Left ventricle myocardium superior (tissue), 1 donor: ENCODE data around the gene RANBP1. TPM values are rescaled to one million over a fixed set of nuclear protein-coding genes. Genes with fewer than 3 reads are reported as not detected.
"Not testable (repeated sequence)": the region's sequence is repeated elsewhere in the genome, so short reads cannot be mapped to it uniquely, and the experiment has no call there.

ENCODE experiments used
- ATAC-seq: fragments of 200-7000 bp; cut with Tn5 transposase; one replicate; pipeline ENCODE4 v1.9.1; 2020; ENCODE audit warnings: mild to moderate bottlenecking, moderate library complexity
- DNase-seq: peaks from one replicate; pipeline ENCODE4 v3.0.0-alpha.2; 2020
- intact Hi-C: fragments of 100-400 bp; cut with micrococcal nuclease; formaldehyde crosslinking; loops from one replicate; pipeline ENCODE4 v1.11.0; 2022
- total RNA-seq: library from RNA; stranded (reverse); fragmentation: NEBNext Ultra II Directional; extraction: Animal tissue kit (Norgen Biotek cat#: 25700); gene quantifications from one replicate; pipeline ENCODE4 v1.2.1, GENCODE V29; 2021
- donor health status: DM: no; HTN: yes; CAD: no; lungs with severe emphysema.

The RANBP1 gene
- total RNA-seq, 1 donor from 2014 or later, result 36.6 TPM

GRCh38 chr22:20158391-20159036, 42.6 kb downstream of the RANBP1 start:
- intact Hi-C loops, result loop anchor here (5.0 kb wide), 1 partner anchor 114 kb away; no protein-coding TSS in a partner anchor
- no peak for ATAC-seq

DNA sequence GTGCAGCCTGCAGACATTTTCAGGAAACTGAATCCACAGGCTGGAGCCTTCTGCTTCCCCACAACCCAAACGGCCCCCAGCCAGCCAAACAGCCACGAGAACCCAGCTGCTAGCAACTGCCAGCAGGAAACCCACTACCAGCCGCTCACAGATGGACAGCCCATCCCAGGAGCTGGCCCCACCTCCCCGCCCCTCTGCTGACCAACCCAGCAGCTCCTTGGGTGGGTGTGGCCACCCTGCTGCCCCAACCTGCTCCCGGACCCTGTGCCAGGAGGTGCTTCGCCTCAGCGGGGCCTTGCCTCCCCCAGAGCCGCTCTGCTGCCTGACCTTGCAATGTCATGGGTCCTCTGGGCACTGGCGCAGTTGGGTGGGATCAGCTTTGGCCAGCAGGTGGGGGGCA, 43.2 kb downstream of the RANBP1 start:
- DNase-seq (no peak), ATAC-seq (no peak)
- intact Hi-C loops, result loop anchor here (5.0 kb wide), 1 partner anchor 113 kb away; no protein-coding TSS in a partner anchor

More at GRCh38 chr22:20158391-20159036, 42.6 kb downstream of the RANBP1 start:
- no peak for DNase-seq

DNA sequence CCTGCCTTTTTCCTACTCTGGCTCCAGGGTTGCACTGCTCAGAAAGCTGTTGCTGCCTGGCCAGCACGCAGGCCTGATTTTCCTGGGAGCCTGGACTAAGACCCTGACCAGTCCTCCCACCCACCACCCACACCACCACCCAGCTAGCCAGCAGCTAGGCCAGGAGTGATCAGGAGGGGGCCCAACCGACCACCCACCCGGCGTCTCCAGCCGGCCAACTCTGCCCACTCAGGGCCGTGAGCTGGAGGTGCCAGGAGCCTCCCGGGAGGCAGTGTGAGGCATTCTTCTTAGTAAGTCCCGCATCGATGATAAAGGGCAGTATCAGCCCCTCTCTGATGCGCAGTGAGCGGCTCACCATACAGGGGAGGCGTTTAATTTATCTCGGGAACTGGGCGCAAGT, 43.6 kb downstream of the RANBP1 start:
- ATAC-seq, DNase-seq: not testable (repeated sequence)
- intact Hi-C loops, result loop anchor here (5.0 kb wide), 1 partner anchor 113 kb away; no protein-coding TSS in a partner anchor

DNA sequence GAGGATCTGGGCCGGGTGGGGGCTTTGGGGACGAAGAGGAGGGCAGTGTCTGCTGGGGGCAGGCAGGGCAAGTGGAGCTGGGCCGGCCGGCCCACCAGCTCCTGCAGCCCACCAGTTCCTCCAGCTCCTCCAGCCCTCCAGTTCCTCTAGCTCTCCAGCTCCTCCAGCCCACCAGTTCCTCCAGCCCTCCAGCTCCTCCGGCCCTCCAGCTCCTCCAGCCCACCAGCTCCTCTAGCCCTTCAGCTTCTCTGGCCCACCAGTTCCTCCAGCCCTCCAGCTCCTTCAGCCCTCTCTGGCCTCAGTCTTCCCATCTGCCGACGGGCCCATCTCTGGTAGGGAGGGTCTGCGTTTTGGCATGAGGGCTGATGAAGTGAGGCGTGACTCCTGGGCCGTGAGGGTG, 44.1 kb downstream of the RANBP1 start:
- intact Hi-C loops, result no loop called here
- DNase-seq (no peak), ATAC-seq (no peak)

GRCh38 chr22:20164863-20165262, 49.0 kb downstream of the RANBP1 start:
- ATAC-seq, result no peak
- intact Hi-C loops, result no loop called here
- no peak for DNase-seq

DNA sequence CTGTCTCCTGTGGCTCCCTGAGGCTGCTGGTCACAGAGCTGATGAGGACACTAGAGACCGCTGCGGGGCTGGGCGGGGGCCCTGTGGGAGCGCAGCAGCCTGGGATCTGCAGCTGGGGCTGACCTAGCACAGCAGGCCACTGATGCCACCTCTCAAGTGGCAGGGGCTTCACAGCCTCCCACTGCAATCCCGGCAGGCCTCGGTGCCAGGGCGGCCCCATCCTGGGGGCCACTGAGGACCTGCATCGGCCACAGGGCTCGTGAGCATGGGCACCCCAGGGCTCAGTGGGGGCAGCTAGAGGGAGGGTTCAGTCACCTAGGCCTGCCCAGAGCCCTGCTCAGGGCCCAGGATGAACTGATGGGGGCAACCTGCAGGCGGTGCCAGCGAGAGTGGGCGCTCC, 49.5 kb downstream of the RANBP1 start:
- no peak for ATAC-seq
- no peak for DNase-seq
- intact Hi-C loops, result no loop called here

- ATAC-seq (no peak), DNase-seq (no peak)
- intact Hi-C loops, result no loop called here
Observed at GRCh38 chr22:20165913-20166312, 50.0 kb downstream of the RANBP1 start.

GRCh38 chr22:20166703-20167102, 50.8 kb downstream of the RANBP1 start:
- intact Hi-C loops, result no loop called here
- ATAC-seq (no peak), DNase-seq (no peak)

DNA sequence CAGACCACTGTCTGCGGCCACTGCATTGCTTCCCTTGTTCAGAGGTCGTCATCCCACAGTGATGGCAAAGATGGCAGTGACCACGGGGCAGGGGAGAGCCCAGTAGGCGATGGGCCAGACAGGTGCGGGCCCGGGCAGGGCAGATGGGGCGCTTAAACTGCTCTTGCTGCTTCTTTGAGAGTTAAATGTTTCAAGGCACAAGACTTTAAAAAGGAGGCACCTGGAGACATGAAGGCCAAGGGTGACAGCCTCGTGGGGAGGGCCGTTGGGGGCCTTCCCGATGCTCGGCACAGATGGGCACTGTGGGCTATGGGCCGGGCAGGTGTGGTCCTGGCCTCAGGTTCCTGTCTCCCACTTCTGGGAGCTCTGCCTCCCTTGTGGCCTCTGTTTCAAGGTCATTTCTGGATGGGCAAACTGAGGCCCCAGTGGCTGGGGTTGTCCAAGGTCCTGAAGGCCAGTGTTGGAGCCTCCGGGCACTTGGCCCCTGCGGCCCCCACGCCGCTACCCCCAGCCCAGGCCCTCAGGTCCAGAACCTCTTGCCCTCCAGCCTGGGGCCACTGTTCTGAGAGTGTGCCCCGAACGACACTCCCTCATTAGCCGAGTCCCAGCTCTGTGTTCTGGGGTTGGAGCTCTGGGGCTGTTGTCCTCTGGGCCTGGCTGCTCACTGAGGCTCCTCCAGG, 51.9 kb downstream of the RANBP1 start:
- intact Hi-C loops, result no loop called here
- ATAC-seq, result no peak
- no peak for DNase-seq

GRCh38 chr22:20169253-20169822, 53.4 kb downstream of the RANBP1 start:
- intact Hi-C loops, result no loop called here
- ATAC-seq (no peak), DNase-seq (no peak)

DNA sequence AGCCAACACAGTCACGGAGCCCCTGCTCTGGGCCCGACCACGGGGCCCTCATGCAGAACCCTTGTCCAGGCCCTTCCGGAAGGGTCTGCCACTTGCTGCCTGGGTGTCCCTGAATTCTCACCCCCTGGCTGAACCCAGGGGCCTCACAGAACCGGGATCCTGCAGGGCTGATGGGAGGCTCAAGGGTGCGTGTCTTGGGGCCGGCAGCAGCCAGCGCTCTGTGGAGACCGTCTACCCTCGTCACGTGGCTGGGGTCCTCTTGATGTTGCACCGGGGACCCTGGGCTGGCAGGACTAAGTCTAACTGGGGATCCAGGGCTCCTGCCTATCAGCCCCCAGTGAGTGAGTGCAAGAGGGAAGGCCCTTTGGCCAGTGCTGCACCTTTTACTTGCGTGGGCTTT, 54.3 kb downstream of the RANBP1 start:
- no peak for ATAC-seq
- intact Hi-C loops, result no loop called here

DNA sequence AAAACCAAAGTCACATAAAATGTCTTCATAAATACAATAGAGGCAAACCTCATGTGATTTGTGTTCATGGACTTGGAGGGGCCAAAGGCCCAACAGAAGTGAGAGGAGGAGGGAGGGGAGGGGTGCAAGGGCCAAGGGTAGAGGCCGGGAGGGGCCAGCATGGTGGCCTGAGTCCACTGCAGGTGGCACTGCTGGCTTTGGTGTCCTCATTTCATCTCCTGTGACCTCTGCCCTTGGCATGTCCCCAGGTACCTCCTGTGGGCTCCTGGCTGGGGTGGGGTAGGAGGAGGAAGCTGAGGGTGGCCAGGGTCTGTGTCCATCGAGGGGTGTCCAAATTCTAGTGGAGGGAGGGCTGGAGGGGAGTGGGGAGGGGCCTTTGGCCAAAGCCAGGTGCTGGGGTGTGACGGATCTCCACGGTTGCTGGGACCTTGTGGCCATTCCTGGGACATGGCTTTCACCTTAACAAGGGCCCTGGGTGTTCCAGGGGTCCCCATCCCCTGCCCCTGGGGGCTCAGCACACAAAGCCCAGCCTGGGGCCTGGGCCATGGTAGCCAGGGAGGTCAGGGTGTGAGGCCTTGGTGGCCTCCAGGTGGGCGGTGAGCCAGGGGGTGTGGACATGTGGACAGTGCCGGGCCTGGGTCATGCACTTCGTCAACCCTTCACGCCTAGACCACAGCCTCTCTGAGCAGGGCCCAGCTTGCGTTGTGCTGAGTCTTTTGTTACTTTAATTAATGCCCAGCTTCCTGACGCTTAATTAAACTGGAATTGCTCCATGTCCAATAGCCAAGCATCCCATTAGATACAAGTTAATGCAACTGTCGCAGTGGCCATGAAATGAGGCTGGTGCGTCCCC, 55.6 kb downstream of the RANBP1 start:
- intact Hi-C loops, result no loop called here
- DNase-seq (no peak), ATAC-seq (no peak)

More for the DNA sequence above, 54.3 kb downstream of the RANBP1 start:
- DNase-seq, result no peak

DNA sequence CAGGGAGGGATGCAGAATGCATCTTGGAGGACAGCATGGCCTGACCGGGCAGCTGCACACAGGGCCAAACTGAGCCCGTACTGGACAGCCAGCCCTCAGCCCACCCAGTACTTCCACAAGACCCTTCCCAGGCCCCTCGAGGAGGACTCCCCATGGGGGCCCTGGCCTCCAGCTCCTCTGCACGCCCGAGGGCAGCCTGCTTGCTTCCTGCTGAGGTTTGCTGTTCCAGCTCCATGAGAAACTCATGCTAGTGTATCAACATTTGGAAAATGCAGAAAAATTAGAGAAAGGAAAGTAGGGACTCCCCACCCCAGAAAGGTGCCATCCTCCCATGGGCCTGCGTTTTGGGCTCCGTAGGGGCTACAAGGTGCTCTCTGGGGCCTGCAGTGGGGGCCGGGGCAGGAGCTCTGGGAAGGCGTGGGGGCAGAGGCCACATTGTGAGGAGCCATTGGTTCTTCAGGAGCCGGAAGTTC, 56.3 kb downstream of the RANBP1 start:
- ATAC-seq (no peak), DNase-seq (no peak)
- intact Hi-C loops, result no loop called here

- ATAC-seq (no peak), DNase-seq (no peak)
- intact Hi-C loops, result no loop called here
Observed at GRCh38 chr22:20173246-20173645, 57.3 kb downstream of the RANBP1 start.

DNA sequence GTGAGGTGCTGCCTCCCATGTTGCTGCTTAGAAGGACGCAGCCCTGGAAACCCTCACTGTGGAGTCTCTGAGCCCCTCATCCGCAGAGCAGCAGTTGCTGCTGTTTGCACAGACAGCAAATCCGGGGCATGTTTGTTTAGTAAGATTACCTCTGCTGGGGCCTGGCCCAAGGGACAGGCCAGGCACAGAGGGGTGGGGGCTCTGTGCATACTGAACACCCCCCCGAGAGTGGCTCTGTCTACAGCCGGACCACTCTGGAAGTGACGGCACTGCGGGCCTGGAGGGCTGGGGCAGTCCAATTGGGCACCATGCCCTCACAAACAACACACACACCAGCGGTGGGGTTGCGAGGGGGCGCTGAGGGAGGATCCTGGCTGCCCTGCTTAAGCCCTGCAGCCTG, 57.9 kb downstream of the RANBP1 start:
- DNase-seq (no peak), ATAC-seq (no peak)
- intact Hi-C loops, result no loop called here

- ATAC-seq, result no peak
- no peak for DNase-seq
- intact Hi-C loops, result no loop called here
Observed at GRCh38 chr22:20174785-20175596, 59.1 kb downstream of the RANBP1 start.

DNA sequence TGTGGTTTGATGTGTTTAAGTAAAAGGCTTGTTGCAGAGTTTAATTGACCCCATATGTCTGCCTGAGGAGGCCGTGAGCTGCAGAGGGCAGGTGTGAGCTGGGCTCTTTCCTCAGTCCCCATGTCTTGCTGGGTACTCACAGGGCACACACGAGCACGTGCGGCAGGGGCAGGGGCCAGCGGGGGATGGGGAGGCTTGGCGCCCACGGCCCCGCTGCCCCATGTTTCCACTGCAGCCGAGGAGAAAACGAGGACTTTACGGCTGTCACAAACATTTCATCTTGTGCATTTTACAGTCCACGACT, 59.6 kb downstream of the RANBP1 start:
- no peak for ATAC-seq
- intact Hi-C loops, result no loop called here

DNA sequence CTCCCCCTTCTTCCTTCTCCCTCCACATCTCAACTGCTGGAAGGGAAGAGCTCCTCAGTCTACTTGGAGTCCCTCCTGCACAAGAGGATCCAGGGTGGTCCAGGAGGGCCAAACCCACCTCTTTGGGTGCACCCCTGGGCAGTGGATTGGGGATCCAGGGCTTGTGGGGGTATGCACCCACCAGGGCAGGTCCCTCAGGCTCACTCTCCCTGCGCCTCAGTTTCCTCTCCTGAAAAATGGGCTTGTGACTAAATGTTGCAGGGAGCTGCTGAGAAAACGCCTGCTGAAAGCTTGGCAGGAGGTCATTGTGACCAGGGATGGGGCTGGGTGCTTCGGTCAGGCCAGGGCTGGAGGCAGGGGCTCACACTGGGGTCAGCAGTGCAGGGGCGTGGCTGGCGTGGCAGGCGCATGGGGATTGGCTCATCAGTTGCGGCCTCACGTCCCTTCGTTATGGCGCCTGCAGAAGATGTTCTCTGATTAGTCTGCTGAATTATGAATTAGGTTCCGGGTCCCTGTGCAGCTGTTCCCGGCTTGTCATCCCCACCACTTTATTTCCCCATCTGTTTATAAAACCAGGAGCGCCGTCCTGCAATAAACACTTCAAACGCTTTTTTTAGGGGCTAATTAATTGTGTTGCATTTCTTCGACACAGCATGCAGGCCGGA, 60.6 kb downstream of the RANBP1 start:
- ATAC-seq (no peak), DNase-seq (no peak)
- intact Hi-C loops, result no loop called here

More for the DNA sequence above, 59.6 kb downstream of the RANBP1 start:
- no peak for DNase-seq
